K562 (cell line): ENCODE results near the gene CRYBG1. TPM values are rescaled to one million over a fixed set of nuclear protein-coding genes. Genes with fewer than 3 reads are reported as not detected.

Experiments
- ATAC-seq: fragments of 200-7000 bp; cut with Tn5 transposase; 3 replicates; pipeline ENCODE4 v1.9.1; 2020; ENCODE audit warnings: moderate library complexity
- BruUV-seq: library from RNA; stranded (reverse); fragments of 400-500 nt; replicated peaks from 2 replicates; lab custom pipeline; 2021; lab: Mats Ljungman, UMichigan
- CTCF ChIA-PET: fragments of 300-600 bp; formaldehyde crosslinking; extraction: SDS; loops from one replicate; lab custom pipeline; 2021; ENCODE audit warnings: low intra/inter-chr PET ratio; lab: Yijun Ruan, JAX
- POLR2A ChIA-PET: fragments of 300-600, 350-650 bp; sonication (Branson Sonifier 250); formaldehyde crosslinking; extraction: SDS; loops from one replicate; lab custom pipeline; 2021; ENCODE audit warnings: antibody characterized with exemption, inconsistent platforms; lab: Yijun Ruan, JAX
- DNase-seq, 4 experiments: peaks; one replicate each; pipeline versions ENCODE4 v3.0.0 to v3.0.0-alpha.2; 2011 to 2018; ENCODE audit warnings: low spot score in 3 of 4, mixed read lengths in 3 of 4; ENCODE audit errors: extremely low read depth in 1 of 4
- FAIRE-seq: peaks from 2 replicates; lab custom pipeline; 2011; peaks lifted over from hg19 to GRCh38; lab: Jason Lieb, UNC
- H2AFZ ChIP-seq: 2 replicates; pipeline ENCODE4 v1.6.0; 2011; ENCODE audit warnings: low read depth, low read length, control low read depth, inconsistent platforms
- H3K27ac ChIP-seq: fragments of 200-600 bp; 3 replicates; pipeline ENCODE4 v1.8.0; 2011; ENCODE audit warnings: low read depth, mild to moderate bottlenecking, control low read depth, inconsistent platforms, low read length, moderate library complexity, mixed read lengths; ENCODE audit errors: extremely low read depth
- H3K27me3 ChIP-seq, 2 experiments: fragments of 300-600 bp in 1 of 2; 2 replicates in 1 of 2; 3 replicates in 1 of 2; pipeline versions ENCODE4 v1.6.0 to v1.8.0; 2011; ENCODE audit warnings: inconsistent platforms in 2 of 2, low read length in 2 of 2, mild to moderate bottlenecking in 1 of 2, mixed read lengths in 1 of 2, moderate library complexity in 1 of 2; ENCODE audit not compliant: control insufficient read depth in 2 of 2, insufficient read depth in 2 of 2
- H3K36me3 ChIP-seq: fragments of 300-600 bp; 3 replicates; pipeline ENCODE4 v1.8.0; 2011; ENCODE audit warnings: mild to moderate bottlenecking, low read length, inconsistent platforms; ENCODE audit not compliant: control insufficient read depth, insufficient read depth
- H3K4me1 ChIP-seq, 2 experiments: fragments of 200-600 bp in 1 of 2; replicated peaks in 1 of 2; 2 replicates in 1 of 2; 3 replicates in 1 of 2; pipeline versions ENCODE4 v1.5.1 to v1.8.0; 2011; ENCODE audit warnings: inconsistent platforms in 2 of 2, low read length in 2 of 2, mild to moderate bottlenecking in 1 of 2, mixed read lengths in 1 of 2, moderate library complexity in 1 of 2; ENCODE audit not compliant: control insufficient read depth in 2 of 2, insufficient read depth in 2 of 2
- H3K4me2 ChIP-seq: 2 replicates; pipeline ENCODE4 v1.6.1; 2011; ENCODE audit warnings: low read length, control low read depth, inconsistent platforms, mixed read lengths; ENCODE audit not compliant: insufficient read depth
- H3K4me3 ChIP-seq: fragments of 200-600 bp; sonication (generic), shearing (Covaris generic); 2 replicates; pipeline ENCODE4 v1.5.1; 2016; ENCODE audit warnings: control low read depth, inconsistent platforms
- H3K79me2 ChIP-seq: fragments of 200-600 bp; 3 replicates; pipeline ENCODE4 v1.8.0; 2011; ENCODE audit warnings: low read length, inconsistent platforms; ENCODE audit not compliant: control insufficient read depth, insufficient read depth
- H3K9ac ChIP-seq, 2 experiments: 2 replicates each; pipeline versions ENCODE4 v1.6.0 to v1.6.1; 2011; ENCODE audit warnings: low read depth in 2 of 2, low read length in 2 of 2, control low read depth in 1 of 2, inconsistent platforms in 1 of 2, mild to moderate bottlenecking in 1 of 2, mixed read lengths in 1 of 2; ENCODE audit not compliant: insufficient read depth in 1 of 2
- H3K9me1 ChIP-seq: one replicate; pipeline ENCODE4 v1.6.0; 2011; ENCODE audit warnings: inconsistent platforms, mild to moderate bottlenecking, low read length, moderate library complexity; ENCODE audit not compliant: control insufficient read depth, insufficient read depth
- H3K9me3 ChIP-seq: replicated peaks from 2 replicates; pipeline ENCODE4 v1.5.1; 2011; ENCODE audit warnings: low read depth, low read length, inconsistent platforms; ENCODE audit not compliant: control insufficient read depth, insufficient read depth
- H4K20me1 ChIP-seq: replicated peaks from 2 replicates; pipeline ENCODE4 v1.6.1; 2011; ENCODE audit warnings: low read length, inconsistent platforms, mixed read lengths; ENCODE audit not compliant: control insufficient read depth, insufficient read depth
- EGR1 ChIP-seq: fragments of 450-650 bp; conservative IDR thresholded peaks from 2 replicates; pipeline ENCODE4 v1.6.1; 2017; ENCODE audit warnings: mild to moderate bottlenecking
- TFE3 ChIP-seq: fragments of 450-650 bp; formaldehyde crosslinking; IDR thresholded peaks from 2 replicates; pipeline ENCODE4 v1.4.0; 2020; ENCODE audit warnings: mild to moderate bottlenecking, mixed read lengths
- ZBTB34 ChIP-seq: fragments of 250-450 bp; sonication (Bioruptor Pico); IDR thresholded peaks from 2 replicates; pipeline ENCODE4 v1.8.0; 2021; ENCODE audit warnings: mild to moderate bottlenecking, moderate library complexity
- ZNF280A ChIP-seq: fragments of 450-650 bp; IDR thresholded peaks from 2 replicates; pipeline ENCODE4 v1.6.1; 2018; ENCODE audit warnings: mild to moderate bottlenecking, low read depth; ENCODE audit not compliant: partially characterized antibody
- ZNF512 ChIP-seq: IDR thresholded peaks from 2 replicates; pipeline ENCODE4 v1.6.1; 2016; ENCODE audit warnings: missing genetic modification characterization, missing compliant biosample characterization
- WGBS: fragments of 100-300 bp; shearing (Covaris generic); methylation state at CpG from one replicate; pipeline ENCODE4 v1.1.6; 2016; ENCODE audit warnings: low coverage, mixed read lengths; ENCODE audit not compliant: insufficient coverage; ENCODE audit errors: missing lambda C conversion rate; 5-methylcytosine and 5-hydroxymethylcytosine counted together
- in situ Hi-C: fragments of 300-500 bp; cut with MboI; formaldehyde crosslinking; loops from 4 replicates; pipeline ENCODE4 v1.15.0; 2018; ENCODE audit warnings: inconsistent platforms, mixed read lengths
- intact Hi-C: fragments of 100-400 bp; cut with micrococcal nuclease; formaldehyde crosslinking; loops from 2 replicates; pipeline ENCODE4 v1.14.2; 2022
- polyA plus RNA-seq, 8 experiments: library from polyadenylated mRNA; depleted of rRNA in 4 of 8; stranded (reverse) in 5 of 8; unstranded in 3 of 8; fragments of >200 nt; fragmentation: Nextera tagmentation in 2 of 8; fragmentation: Illumina TruSeq in 1 of 8; extraction: Ambion mirVana in 2 of 8; extraction: Trizol in 1 of 8; gene quantifications; 2 replicates each; pipeline versions ENCODE4 v1.2.1 to v1.2.3, GENCODE V29; 2011 to 2014; ENCODE audit warnings: inconsistent platforms in 1 of 8, missing spikeins in 1 of 8
- total RNA-seq, 7 experiments: library from RNA; depleted of rRNA in 6 of 7; stranded (reverse); fragments of >200 nt in 6 of 7; fragmentation: Illumina TruSeq in 2 of 7; extraction: Trizol in 2 of 7; gene quantifications; 2 replicates each; pipeline versions ENCODE4 v1.2.1 to v1.2.3, GENCODE V29; 2011 to 2021; ENCODE audit warnings: low replicate concordance in 1 of 7

The CRYBG1 gene
- total and polyA plus RNA-seq, 9 of the 15 experiments (the other 6 are each of a cell fraction or from before 2014, with no cell fraction given), result 0.07 to 0.47 (median 0.11) TPM

GRCh38 chr6:106568530-106568929, 208.0 kb downstream of the CRYBG1 start (continued):
- no peak for TF ChIP-seq TFE3

- TF ChIP-seq EGR1 (no peak), ZBTB34 (CRISPR knock-in tag) (no peak), ZNF280A (no peak), ZNF512 (no peak)
- H3K4me3 ChIP-seq, result no peak overlapping the region
- no peaks in the 10 kb centered on the region for H3K9me1 ChIP-seq
- 100% methylated on average over 1 of the region's 4 CpGs for WGBS
- no peak overlapping the region for H3K4me2 ChIP-seq
- no peak for FAIRE-seq
- no peak overlapping the region for H3K27ac ChIP-seq
- POLR2A ChIA-PET, result no interaction called here
- H3K9me3 ChIP-seq, result no peaks in the 10 kb centered on the region
- intact Hi-C loops, result no loop called here
- no TSS peak for BruUV-seq
- H3K4me1 ChIP-seq, result no peaks in the 10 kb centered on the region
- no peak for DNase-seq
- H4K20me1 ChIP-seq, result no peaks in the 10 kb centered on the region
- CTCF ChIA-PET, result interaction anchor here (6.2 kb wide), 1 partner anchor 124 kb away, joined by 61 read pairs; no protein-coding TSS in a partner anchor
- no peak overlapping the region for H3K9ac ChIP-seq
- in situ Hi-C loops, result loop anchor here (5.0 to 25.0 kb wide), 3 partner anchors 122 to 418 kb away; no protein-coding TSS in a partner anchor
- no peaks in the 10 kb centered on the region for H3K27me3 ChIP-seq
- no peak overlapping the region for H2AFZ ChIP-seq
- peaks cover 5% of the 10 kb centered on the region; the same call in 1 of the 3 replicates for H3K36me3 ChIP-seq
- no peaks in the 10 kb centered on the region for H3K79me2 ChIP-seq
- ATAC-seq, result no peak
Measured at GRCh38 chr6:106569428-106569827, 208.9 kb downstream of the CRYBG1 start.
